C4-2B (cell line): ENCODE results near the gene CRELD2.

Source experiments
- H3K27ac ChIP-seq: fragments of 450-650 bp; 2 replicates; pipeline ENCODE4 v1.5.1; 2017
- CTCF ChIP-seq: fragments of 450-650 bp; conservative IDR thresholded peaks from 2 replicates; pipeline ENCODE4 v1.5.1; 2017; ENCODE audit warnings: mild to moderate bottlenecking
- ZFX ChIP-seq: fragments of 450-650 bp; IDR thresholded peaks from 2 replicates; pipeline ENCODE4 v1.6.1; 2017

The CRELD2 gene

GRCh38 chr22:49951000-49951677, 32.7 kb downstream of the CRELD2 start:
- peak overlapping the region; percentile 98 for H3K27ac ChIP-seq
- no peak for TF ChIP-seq CTCF
- TF ChIP-seq ZFX: no peak

DNA sequence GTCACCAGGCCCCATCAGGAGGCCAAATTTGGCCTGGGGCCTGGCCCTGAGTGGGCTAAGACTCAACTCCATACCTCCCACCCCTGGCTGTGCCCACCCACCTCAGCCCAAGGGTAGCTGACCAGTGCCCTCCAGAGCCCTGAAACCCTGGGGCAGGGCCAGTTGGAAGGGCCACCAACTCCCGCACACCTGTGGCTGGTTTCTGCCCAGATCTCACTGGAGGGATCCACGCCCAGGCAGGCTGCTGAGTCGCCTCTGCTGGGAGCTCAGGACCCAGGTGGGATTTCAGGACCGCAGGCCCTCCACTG, 33.2 kb downstream of the CRELD2 start:
- H3K27ac ChIP-seq: peak overlapping the region; percentile 98
- TF ChIP-seq CTCF (no peak), ZFX (peak; percentile 49)

DNA sequence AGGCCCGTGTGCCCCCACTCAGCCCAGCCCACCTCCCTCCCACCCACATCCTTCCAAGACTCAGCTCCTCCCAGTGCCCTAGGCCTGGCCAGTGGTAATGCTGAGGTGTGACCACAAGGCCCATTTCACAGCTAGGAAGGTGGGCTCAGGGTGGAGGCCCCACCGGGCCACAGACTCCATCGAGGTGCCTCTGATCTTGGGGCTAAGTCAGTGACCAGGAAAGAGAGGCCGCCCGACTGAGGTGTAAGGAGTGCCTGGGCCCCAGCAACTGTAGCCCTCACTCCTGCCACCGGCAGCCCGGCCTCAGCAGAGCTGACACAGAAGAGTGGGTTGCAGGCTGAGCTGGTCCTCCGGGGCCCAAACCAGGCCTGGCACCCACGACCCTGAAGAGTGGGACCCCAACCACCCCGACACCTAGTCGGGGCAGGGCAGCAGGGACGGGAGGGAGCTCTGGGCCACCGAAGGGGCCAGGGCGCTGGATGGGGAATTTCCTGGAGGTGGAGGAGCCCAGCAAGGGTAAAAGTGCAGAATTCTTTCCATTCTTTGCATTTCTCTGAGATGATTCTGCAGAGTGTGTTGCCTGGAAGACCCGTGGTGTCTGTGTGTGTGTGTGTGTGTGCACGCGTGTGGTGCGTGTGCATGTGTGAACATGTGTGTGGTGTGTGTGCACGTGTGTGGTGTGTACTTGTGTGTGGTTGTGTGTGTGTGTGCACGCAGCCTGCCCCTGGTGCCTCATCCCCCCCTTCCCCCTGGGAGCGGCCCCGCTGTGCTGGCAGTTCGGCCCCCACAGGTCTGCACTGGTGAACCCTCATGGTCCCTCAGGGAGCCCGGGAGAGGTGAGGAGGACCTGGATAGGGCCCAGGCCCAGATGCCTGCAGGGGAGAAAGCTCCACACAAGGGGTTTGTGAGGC, 33.8 kb downstream of the CRELD2 start:
- H3K27ac ChIP-seq: peak overlapping the region; percentile 98

DNA sequence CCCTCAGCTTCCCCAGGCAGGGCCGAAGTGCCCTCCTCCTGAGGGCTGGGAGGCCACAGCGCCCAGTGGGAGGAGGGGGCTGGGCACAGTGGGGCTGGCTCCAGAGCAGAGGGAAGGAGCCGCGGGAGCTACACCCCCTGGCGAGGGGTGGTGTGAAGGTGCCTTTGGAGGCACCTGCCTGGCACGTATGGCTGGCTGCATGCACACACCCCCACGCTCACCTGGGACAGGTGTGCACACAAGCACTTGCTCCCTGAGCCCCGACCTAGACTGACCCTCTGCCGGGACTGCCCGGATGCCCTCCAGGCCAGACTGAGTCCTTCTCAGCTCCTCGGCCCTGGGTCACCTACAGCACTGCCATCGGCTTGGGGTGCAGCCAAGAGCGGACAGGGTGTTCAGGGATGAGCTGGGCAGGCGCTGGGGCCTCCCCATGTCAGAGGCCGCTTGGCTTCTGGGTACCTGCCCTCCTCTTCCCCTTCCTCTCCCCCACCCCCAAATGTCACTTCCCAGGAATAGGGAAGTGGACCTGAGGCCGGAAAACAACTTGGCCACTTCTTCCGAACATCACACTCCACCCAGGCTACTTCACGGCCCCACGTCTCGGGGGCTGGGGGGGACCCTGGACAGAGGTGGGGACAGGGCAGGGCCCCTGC, 34.7 kb downstream of the CRELD2 start:
- TF ChIP-seq ZFX (no peak), CTCF (no peak)
- peak overlapping the region; percentile 98 for H3K27ac ChIP-seq

More for the DNA sequence above, 33.8 kb downstream of the CRELD2 start:
- TF ChIP-seq CTCF (no peak), ZFX (no peak)

GRCh38 chr22:49953680-49954344, 35.4 kb downstream of the CRELD2 start:
- TF ChIP-seq CTCF (no peak), ZFX (no peak)
- H3K27ac ChIP-seq: peak overlapping the region; percentile 98

DNA sequence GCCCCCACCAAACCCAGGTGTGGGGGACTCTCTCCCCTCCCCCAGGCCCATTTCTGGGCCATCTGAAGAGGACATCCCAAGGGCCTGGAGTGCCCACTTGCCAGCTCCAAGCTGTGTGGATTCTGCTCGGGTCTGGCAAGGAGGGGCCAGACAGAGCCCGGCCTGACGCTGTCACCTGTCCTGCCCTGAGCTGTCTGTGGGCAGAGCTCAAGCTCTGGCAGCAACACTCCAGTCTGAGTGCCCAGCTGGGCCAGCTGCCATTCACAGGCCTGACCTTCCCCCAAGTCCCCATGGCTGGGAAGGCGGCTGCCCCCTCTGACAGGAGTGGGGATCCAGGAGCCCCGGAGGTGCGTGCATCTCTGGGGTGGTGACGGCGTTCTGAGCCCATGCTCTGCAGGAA, 35.9 kb downstream of the CRELD2 start:
- TF ChIP-seq CTCF: no peak
- no peak for TF ChIP-seq ZFX
- peak overlapping the region; percentile 98 for H3K27ac ChIP-seq
